ENCODE data around the gene COMMD3. TPM values are rescaled to one million over a fixed set of nuclear protein-coding genes. Genes with fewer than 3 reads are reported as not detected.

The COMMD3 gene
- total RNA-seq, 1 experiment from 2014 or later = 35.6 TPM

DNA sequence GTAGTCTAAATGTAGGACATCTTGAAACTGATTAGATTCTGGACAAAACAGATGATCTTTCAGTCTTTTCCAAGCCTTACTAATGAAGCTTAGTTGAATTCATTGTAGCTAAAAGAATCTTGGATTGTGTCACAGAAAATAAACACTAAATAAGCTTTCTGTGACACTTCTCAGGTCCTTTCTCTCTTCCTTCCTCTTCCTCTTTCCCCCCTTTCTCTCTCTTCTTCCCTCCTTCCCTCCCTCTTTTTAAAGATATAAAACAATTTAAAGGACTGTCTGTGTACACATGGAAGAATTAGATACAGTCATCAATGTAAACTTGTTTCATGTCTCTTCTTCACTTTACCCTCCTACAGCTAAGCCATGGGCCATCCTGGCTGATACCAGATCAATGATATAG lies 5.3 kb upstream of the COMMD3 start:
- in situ Hi-C loops (cut with HindIII; ENCODE audit: low pct_unique_long_range_greater_than_20kb, low sequenced_read_pairs) = no loop called here
- Histone ChIP-seq H3K27ac (ENCODE audit: low read length) (no peak overlapping the region), H3K4me1 (ENCODE audit: control insufficient read depth, insufficient read depth, low read length) (no peaks in the 10 kb centered on the region; the same call in 1 of the 2 replicates), H3K36me3 (ENCODE audit: control insufficient read depth, insufficient read depth, low read length) (no peaks in the 10 kb centered on the region), H3K27me3 (ENCODE audit: control insufficient read depth, insufficient read depth, low read length) (no peaks in the 10 kb centered on the region), H3K9me3 (ENCODE audit: control insufficient read depth, insufficient read depth, low read depth, low read length) (no peaks in the 10 kb centered on the region), H3K4me3 (ENCODE audit: low read depth in 2 of 2, low read length in 2 of 2) (no peak overlapping the region)
- DNase-seq (ENCODE audit: low read depth, low spot score) (no peak), ATAC-seq (no peak)
- ChIA-PET CTCF (no interaction called here), POLR2A (no interaction called here)
- no TSS peak for BruUV-seq (replicated peaks)
- TF ChIP-seq SIN3A (IDR thresholded peaks at IDR 0.05; ENCODE audit: borderline replicate concordance, insufficient read depth, low read depth, low read length) (no peak), POLR2AphosphoS5 (IDR thresholded peaks at IDR 0.05; ENCODE audit: low read depth, low read length) (no peak)
- TF ChIP-seq, protein P1, sequence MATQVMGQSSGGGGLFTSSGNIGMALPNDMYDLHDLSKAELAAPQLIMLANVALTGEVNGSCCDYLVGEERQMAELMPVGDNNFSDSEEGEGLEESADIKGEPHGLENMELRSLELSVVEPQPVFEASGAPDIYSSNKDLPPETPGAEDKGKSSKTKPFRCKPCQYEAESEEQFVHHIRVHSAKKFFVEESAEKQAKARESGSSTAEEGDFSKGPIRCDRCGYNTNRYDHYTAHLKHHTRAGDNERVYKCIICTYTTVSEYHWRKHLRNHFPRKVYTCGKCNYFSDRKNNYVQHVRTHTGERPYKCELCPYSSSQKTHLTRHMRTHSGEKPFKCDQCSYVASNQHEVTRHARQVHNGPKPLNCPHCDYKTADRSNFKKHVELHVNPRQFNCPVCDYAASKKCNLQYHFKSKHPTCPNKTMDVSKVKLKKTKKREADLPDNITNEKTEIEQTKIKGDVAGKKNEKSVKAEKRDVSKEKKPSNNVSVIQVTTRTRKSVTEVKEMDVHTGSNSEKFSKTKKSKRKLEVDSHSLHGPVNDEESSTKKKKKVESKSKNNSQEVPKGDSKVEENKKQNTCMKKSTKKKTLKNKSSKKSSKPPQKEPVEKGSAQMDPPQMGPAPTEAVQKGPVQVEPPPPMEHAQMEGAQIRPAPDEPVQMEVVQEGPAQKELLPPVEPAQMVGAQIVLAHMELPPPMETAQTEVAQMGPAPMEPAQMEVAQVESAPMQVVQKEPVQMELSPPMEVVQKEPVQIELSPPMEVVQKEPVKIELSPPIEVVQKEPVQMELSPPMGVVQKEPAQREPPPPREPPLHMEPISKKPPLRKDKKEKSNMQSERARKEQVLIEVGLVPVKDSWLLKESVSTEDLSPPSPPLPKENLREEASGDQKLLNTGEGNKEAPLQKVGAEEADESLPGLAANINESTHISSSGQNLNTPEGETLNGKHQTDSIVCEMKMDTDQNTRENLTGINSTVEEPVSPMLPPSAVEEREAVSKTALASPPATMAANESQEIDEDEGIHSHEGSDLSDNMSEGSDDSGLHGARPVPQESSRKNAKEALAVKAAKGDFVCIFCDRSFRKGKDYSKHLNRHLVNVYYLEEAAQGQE (IDR thresholded peaks at IDR 0.05; ENCODE audit: insufficient read depth in 1 of 2, low read depth in 2 of 2, low read length in 1 of 2) = no peak
- intact Hi-C loops (cut with micrococcal nuclease; ENCODE audit: unreplicated experiment) = no loop called here

DNA sequence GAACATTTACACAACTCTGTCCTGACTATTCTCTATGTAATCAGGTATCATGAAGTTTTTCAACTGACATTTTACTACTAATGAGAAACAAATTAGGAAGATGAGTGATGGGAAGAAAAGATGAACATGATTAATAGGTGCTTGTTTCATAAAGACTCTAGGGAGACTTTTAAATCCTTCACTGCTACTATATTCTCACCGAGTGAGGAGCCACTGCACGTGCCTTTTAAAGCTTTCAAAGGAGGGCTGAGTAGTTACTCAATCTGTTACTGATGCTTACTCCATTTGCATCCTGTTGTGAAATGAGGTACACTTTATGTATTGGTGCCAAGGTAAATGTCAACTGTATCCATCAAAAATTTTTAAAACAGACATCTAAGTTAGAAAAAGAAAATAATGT lies 1.3 kb upstream of the COMMD3 start:
- CTCF ChIA-PET = no interaction called here
- TF ChIP-seq, protein P2, sequence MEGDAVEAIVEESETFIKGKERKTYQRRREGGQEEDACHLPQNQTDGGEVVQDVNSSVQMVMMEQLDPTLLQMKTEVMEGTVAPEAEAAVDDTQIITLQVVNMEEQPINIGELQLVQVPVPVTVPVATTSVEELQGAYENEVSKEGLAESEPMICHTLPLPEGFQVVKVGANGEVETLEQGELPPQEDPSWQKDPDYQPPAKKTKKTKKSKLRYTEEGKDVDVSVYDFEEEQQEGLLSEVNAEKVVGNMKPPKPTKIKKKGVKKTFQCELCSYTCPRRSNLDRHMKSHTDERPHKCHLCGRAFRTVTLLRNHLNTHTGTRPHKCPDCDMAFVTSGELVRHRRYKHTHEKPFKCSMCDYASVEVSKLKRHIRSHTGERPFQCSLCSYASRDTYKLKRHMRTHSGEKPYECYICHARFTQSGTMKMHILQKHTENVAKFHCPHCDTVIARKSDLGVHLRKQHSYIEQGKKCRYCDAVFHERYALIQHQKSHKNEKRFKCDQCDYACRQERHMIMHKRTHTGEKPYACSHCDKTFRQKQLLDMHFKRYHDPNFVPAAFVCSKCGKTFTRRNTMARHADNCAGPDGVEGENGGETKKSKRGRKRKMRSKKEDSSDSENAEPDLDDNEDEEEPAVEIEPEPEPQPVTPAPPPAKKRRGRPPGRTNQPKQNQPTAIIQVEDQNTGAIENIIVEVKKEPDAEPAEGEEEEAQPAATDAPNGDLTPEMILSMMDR (IDR thresholded peaks at IDR 0.05) = no peak
- no peak for TF ChIP-seq POLR2AphosphoS5 (IDR thresholded peaks at IDR 0.05; ENCODE audit: low read depth, low read length)
- TF ChIP-seq SIN3A (IDR thresholded peaks at IDR 0.05; ENCODE audit: borderline replicate concordance, insufficient read depth, low read depth, low read length) = no peak
- no peak for TF ChIP-seq TCF7L2 (IDR thresholded peaks at IDR 0.05; ENCODE audit: low read depth, low read length)
- TF ChIP-seq, protein P1 (IDR thresholded peaks at IDR 0.05; ENCODE audit: insufficient read depth in 1 of 2, low read depth in 2 of 2, low read length in 1 of 2) = no peak
- DNase-seq (ENCODE audit: low read depth, low spot score) = no peak
- in situ Hi-C loops (cut with HindIII; ENCODE audit: low pct_unique_long_range_greater_than_20kb, low sequenced_read_pairs) = no loop called here
- Histone ChIP-seq H3K9me3 (ENCODE audit: control insufficient read depth, insufficient read depth, low read depth, low read length) (no peaks in the 10 kb centered on the region), H3K4me1 (ENCODE audit: control insufficient read depth, insufficient read depth, low read length) (peaks cover 11% of the 10 kb centered on the region), H3K36me3 (ENCODE audit: control insufficient read depth, insufficient read depth, low read length) (no peaks in the 10 kb centered on the region; the same call in 1 of the 2 replicates), H3K27me3 (ENCODE audit: control insufficient read depth, insufficient read depth, low read length) (no peaks in the 10 kb centered on the region), H3K27ac (ENCODE audit: low read length) (no peak overlapping the region), H3K4me3 (ENCODE audit: low read depth in 2 of 2, low read length in 2 of 2) (peak overlapping the region in 1 of 2 experiments; percentile 72; a peak in 2 of 4 replicates)
- intact Hi-C loops (cut with micrococcal nuclease; ENCODE audit: unreplicated experiment) = loop anchor here (5.0 kb wide), 1 partner anchor 323 kb away; no protein-coding TSS in a partner anchor
- POLR2A ChIA-PET = interaction anchor here (0.5 kb wide), 1 partner anchor 619 kb away, joined by 3 read pairs; no protein-coding TSS in a partner anchor
- no peak for ATAC-seq
- BruUV-seq (replicated peaks) = TSS peak; percentile 88
